Progenitor cell of endocrine pancreas (in vitro differentiated cells): Measurements from ENCODE around the gene CYB5D1. TPM values are rescaled to one million over a fixed set of nuclear protein-coding genes. Genes with fewer than 3 reads are reported as not detected.

Experiments used
- DNase-seq: peaks from one replicate; pipeline ENCODE4 v3.0.0; 2021; ENCODE audit warnings: low spot score; ENCODE audit not compliant: unreplicated experiment
- H3K27ac Mint-ChIP-seq: 2 replicates; pipeline ENCODE4 v1.8.0; 2021; ENCODE audit warnings: mild to moderate bottlenecking, moderate library complexity, mixed read lengths
- H3K27me3 Mint-ChIP-seq: 2 replicates; pipeline ENCODE4 v1.8.0; 2021; ENCODE audit warnings: mixed read lengths
- H3K36me3 Mint-ChIP-seq: 2 replicates; pipeline ENCODE4 v1.8.0; 2022; ENCODE audit warnings: mixed read lengths; ENCODE audit not compliant: insufficient read depth
- H3K4me1 Mint-ChIP-seq: 2 replicates; pipeline ENCODE4 v1.8.0; 2021; ENCODE audit warnings: low read depth, mixed read lengths
- H3K4me3 Mint-ChIP-seq: 2 replicates; pipeline ENCODE4 v1.8.0; 2021; ENCODE audit warnings: low read depth, mild to moderate bottlenecking, moderate library complexity, mixed read lengths
- H3K9me3 Mint-ChIP-seq: 2 replicates; pipeline ENCODE4 v1.8.0; 2021; ENCODE audit warnings: low read depth, mixed read lengths
- total RNA-seq: library from RNA; stranded (reverse); gene quantifications from 2 replicates; pipeline ENCODE4 v1.2.1, GENCODE V29; 2021
- TF ChIP-seq, protein P1 (sequence below): fragments of 200-600 bp; sonication (generic); IDR thresholded peaks from one replicate; pipeline ENCODE4 v1.5.0; 2021; ENCODE audit warnings: antibody characterized with exemption, mild to moderate bottlenecking; ENCODE audit not compliant: unreplicated experiment

Gene CYB5D1
- total RNA-seq, 1 donor from 2014 or later = 18.2 TPM

DNA sequence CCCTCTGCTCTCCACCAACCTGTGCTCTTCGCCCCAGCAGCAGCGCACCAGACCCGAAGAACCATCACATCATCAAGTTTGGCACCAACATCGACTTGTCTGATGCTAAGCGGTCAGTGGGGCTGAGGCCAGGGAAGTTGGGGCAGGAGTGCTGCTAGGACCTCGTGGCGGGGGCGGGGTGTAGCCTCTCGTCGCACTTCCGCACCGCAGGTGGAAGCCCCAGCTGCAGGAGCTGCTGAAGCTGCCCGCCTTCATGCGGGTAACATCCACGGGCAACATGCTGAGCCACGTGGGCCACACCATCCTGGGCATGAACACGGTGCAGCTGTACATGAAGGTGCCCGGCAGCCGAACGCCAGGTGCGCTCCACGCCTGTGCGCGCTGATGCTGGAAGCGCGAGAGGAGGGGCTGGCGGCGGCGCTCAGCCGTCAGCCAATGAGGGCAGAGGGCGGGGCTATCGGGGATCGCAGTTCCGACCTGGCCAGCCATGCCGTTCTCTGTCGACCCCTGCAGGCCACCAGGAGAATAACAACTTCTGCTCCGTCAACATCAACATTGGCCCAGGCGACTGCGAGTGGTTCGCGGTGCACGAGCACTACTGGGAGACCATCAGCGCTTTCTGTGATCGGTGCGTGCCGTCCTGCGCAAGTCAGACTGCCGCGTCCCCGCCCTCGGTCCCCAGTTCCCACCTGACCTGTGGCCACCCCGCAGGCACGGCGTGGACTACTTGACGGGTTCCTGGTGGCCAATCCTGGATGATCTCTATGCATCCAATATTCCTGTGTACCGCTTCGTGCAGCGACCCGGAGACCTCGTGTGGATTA is 6.2 kb upstream of the CYB5D1 start:
- H3K27me3 Mint-ChIP-seq = no peaks in the 10 kb centered on the region
- peak; percentile 89 for DNase-seq
- H3K9me3 Mint-ChIP-seq = no peaks in the 10 kb centered on the region
- H3K4me1 Mint-ChIP-seq = peaks cover 6% of the 10 kb centered on the region
- H3K27ac Mint-ChIP-seq = peak overlapping the region; percentile 7
- TF ChIP-seq, protein P1, sequence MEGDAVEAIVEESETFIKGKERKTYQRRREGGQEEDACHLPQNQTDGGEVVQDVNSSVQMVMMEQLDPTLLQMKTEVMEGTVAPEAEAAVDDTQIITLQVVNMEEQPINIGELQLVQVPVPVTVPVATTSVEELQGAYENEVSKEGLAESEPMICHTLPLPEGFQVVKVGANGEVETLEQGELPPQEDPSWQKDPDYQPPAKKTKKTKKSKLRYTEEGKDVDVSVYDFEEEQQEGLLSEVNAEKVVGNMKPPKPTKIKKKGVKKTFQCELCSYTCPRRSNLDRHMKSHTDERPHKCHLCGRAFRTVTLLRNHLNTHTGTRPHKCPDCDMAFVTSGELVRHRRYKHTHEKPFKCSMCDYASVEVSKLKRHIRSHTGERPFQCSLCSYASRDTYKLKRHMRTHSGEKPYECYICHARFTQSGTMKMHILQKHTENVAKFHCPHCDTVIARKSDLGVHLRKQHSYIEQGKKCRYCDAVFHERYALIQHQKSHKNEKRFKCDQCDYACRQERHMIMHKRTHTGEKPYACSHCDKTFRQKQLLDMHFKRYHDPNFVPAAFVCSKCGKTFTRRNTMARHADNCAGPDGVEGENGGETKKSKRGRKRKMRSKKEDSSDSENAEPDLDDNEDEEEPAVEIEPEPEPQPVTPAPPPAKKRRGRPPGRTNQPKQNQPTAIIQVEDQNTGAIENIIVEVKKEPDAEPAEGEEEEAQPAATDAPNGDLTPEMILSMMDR = peak; percentile 96
- H3K36me3 Mint-ChIP-seq = peaks cover 30% of the 10 kb centered on the region
- no peak overlapping the region for H3K4me3 Mint-ChIP-seq

DNA sequence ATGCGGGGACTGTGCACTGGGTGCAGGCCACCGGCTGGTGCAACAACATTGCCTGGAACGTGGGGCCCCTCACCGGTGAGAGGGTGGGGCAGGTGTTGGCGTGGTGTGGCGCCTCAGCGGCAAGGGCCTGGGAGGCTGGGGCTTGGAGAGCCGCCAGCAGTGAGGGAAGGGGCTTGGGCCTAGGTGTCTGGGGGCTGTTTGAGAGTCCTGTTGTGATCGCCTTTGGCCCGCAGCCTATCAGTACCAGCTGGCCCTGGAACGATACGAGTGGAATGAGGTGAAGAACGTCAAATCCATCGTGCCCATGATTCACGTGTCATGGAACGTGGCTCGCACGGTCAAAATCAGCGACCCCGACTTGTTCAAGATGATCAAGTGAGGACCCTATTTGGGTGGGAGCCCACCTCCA is 5.5 kb upstream of the CYB5D1 start:
- H3K4me1 Mint-ChIP-seq = peaks cover 6% of the 10 kb centered on the region

DNA sequence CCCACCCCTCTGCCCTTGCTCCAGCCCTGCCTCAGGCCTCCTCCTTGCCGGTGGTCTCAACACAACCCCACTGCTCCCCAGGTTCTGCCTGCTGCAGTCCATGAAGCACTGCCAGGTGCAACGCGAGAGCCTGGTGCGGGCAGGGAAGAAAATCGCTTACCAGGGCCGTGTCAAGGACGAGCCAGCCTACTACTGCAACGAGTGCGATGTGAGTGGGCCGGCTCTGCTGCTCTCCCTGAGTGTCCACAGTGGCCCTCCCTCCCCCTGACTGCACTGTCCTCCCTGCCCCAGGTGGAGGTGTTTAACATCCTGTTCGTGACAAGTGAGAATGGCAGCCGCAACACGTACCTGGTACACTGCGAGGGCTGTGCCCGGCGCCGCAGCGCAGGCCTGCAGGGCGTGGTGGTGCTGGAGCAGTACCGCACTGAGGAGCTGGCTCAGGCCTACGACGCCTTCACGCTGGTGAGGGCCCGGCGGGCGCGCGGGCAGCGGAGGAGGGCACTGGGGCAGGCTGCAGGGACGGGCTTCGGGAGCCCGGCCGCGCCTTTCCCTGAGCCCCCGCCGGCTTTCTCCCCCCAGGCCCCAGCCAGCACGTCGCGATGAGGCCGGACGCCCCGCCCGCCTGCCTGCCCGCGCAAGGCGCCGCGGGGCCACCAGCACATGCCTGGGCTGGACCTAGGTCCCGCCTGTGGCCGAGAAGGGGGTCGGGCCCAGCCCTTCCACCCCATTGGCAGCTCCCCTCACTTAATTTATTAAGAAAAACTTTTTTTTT is 4.7 kb upstream of the CYB5D1 start:
- DNase-seq = no peak
- H3K9me3 Mint-ChIP-seq = no peaks in the 10 kb centered on the region
- H3K27me3 Mint-ChIP-seq = no peaks in the 10 kb centered on the region
- peaks cover 6% of the 10 kb centered on the region for H3K4me1 Mint-ChIP-seq
- H3K4me3 Mint-ChIP-seq = no peak overlapping the region
- peaks cover 29% of the 10 kb centered on the region for H3K36me3 Mint-ChIP-seq
- TF ChIP-seq, protein P1 = no peak
- H3K27ac Mint-ChIP-seq = no peak overlapping the region

More for the DNA sequence above, 5.5 kb upstream of the CYB5D1 start:
- peaks cover 29% of the 10 kb centered on the region for H3K36me3 Mint-ChIP-seq
- TF ChIP-seq, protein P1 = no peak
- DNase-seq = no peak
- H3K9me3 Mint-ChIP-seq = no peaks in the 10 kb centered on the region
- no peaks in the 10 kb centered on the region for H3K27me3 Mint-ChIP-seq
- H3K27ac Mint-ChIP-seq = no peak overlapping the region
- no peak overlapping the region for H3K4me3 Mint-ChIP-seq

DNA sequence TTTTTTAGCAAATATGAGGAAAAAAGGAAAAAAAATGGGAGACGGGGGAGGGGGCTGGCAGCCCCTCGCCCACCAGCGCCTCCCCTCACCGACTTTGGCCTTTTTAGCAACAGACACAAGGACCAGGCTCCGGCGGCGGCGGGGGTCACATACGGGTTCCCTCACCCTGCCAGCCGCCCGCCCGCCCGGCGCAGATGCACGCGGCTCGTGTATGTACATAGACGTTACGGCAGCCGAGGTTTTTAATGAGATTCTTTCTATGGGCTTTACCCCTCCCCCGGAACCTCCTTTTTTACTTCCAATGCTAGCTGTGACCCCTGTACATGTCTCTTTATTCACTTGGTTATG is 4.1 kb upstream of the CYB5D1 start:
- H3K36me3 Mint-ChIP-seq = peaks cover 26% of the 10 kb centered on the region
- no peak overlapping the region for H3K27ac Mint-ChIP-seq

More for the DNA sequence above, 4.1 kb upstream of the CYB5D1 start:
- H3K9me3 Mint-ChIP-seq = no peaks in the 10 kb centered on the region
- no peaks in the 10 kb centered on the region for H3K27me3 Mint-ChIP-seq
- H3K4me1 Mint-ChIP-seq = peaks cover 6% of the 10 kb centered on the region
- DNase-seq = no peak
- TF ChIP-seq, protein P1 = no peak
- H3K4me3 Mint-ChIP-seq = no peak overlapping the region
